T47D (cell line): ENCODE data around the gene INCA1.

Experiments
- DNase-seq, 2 experiments: peaks; one replicate each; pipeline versions ENCODE4 v3.0.0 to v3.0.0-alpha.2; 2011 to 2012; ENCODE audit warnings: low read depth in 1 of 2, low spot score in 1 of 2
- JUND ChIP-seq: IDR thresholded peaks from 2 replicates; pipeline ENCODE4 v1.6.1; 2012; ENCODE audit warnings: low read depth
- in situ Hi-C: cut with HindIII; loops from 2 replicates; pipeline ENCODE4 v1.10.0; 2016; ENCODE audit warnings: low sequenced_read_pairs, low pct_unique_long_range_greater_than_20kb

INCA1 gene

GRCh38 chr17:4973256-4974114 is 23.8 kb downstream of the INCA1 start:
- no peak for TF ChIP-seq JUND
- in situ Hi-C loops = no loop called here
- DNase-seq = no peak

GRCh38 chr17:4972752-4973151 is 24.6 kb downstream of the INCA1 start:
- no peak for DNase-seq
- no peak for TF ChIP-seq JUND
- in situ Hi-C loops = no loop called here

GRCh38 chr17:4972322-4972721 is 25.0 kb downstream of the INCA1 start:
- in situ Hi-C loops = no loop called here
- TF ChIP-seq JUND = no peak
- DNase-seq = no peak

- no peak for TF ChIP-seq JUND
- no peak for DNase-seq
- in situ Hi-C loops = no loop called here
Observed at GRCh38 chr17:4971826-4972225, 25.5 kb downstream of the INCA1 start.

- no peak for DNase-seq
- in situ Hi-C loops = no loop called here
- TF ChIP-seq JUND = no peak
Observed at GRCh38 chr17:4970273-4970672, 27.0 kb downstream of the INCA1 start.

- DNase-seq = no peak
- TF ChIP-seq JUND = no peak
- in situ Hi-C loops = no loop called here
Observed at GRCh38 chr17:4969551-4970173, 27.7 kb downstream of the INCA1 start.

GRCh38 chr17:4969047-4969550 is 28.2 kb downstream of the INCA1 start:
- in situ Hi-C loops = no loop called here
- no peak for TF ChIP-seq JUND
- DNase-seq = no peak

GRCh38 chr17:4968486-4969046 is 28.8 kb downstream of the INCA1 start:
- in situ Hi-C loops = no loop called here
- no peak for DNase-seq
- no peak for TF ChIP-seq JUND

GRCh38 chr17:4967539-4968485 is 29.5 kb downstream of the INCA1 start, which contains the start of gene SPAG7:
SPAG7 (minus strand) TSS chr17:4967817; CDS start chr17:4967804, 13 bp downstream.
- TF ChIP-seq JUND = no peak
- in situ Hi-C loops = no loop called here

GRCh38 chr17:4966844-4967538 is 30.3 kb downstream of the INCA1 start:
- no peak for TF ChIP-seq JUND
- DNase-seq = peak; percentile 97 to 99
- in situ Hi-C loops = no loop called here

More at GRCh38 chr17:4967539-4968485, 29.5 kb downstream of the INCA1 start, which contains the start of gene SPAG7:
- DNase-seq = peak; percentile 74 to 95

GRCh38 chr17:4965311-4965986 is 31.9 kb downstream of the INCA1 start:
- no peak for DNase-seq
- no peak for TF ChIP-seq JUND
- in situ Hi-C loops = no loop called here
